ENCODE measurements around the gene KDM4E. TPM values are rescaled to one million over a fixed set of nuclear protein-coding genes. Genes with fewer than 3 reads are reported as not detected.

KDM4E gene
- total RNA-seq, 2 donors from 2014 or later, result not detected

DNA sequence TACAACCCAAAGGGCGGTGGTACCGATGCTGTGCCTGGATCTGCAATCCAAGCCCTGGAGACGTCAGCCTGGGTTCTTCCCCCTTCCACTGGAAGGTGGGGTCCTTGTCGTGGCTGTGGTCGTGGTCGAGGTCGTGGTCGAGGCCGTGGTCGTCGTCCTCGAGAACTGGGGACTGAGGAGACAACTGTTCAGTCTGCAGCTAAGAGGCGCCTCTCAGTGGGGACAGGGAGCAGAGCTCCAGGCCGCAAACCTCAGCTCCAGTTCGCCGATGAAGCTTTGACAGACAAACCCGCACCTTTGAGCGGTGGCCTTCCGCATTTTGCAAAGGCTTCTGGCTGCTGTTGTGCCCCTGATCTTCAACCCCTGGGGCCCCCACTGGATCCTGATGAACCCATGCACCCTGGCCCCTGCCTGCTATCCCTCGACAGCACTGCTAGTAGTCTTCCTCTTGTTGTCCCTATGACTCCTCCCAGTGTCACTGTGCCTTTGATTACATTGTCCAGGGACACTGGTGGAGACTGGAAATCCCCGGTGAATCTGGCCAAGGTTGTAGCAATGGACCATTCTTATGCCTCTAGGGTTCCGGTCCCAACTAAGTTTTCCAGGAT, 25.6 kb downstream of the KDM4E start:
- intact Hi-C loops (cut with DNase I), result loop anchor here (10.0 kb wide), 1 partner anchor 714 kb away; no protein-coding TSS in a partner anchor
- H3K9ac ChIP-seq (ENCODE audit: low read depth in 2 of 2, low read length in 2 of 2), result no peak overlapping the region
- no peak for DNase-seq
- no peak overlapping the region for H3K27ac ChIP-seq
- H3K9me3 ChIP-seq, result no peaks in the 10 kb centered on the region
- no peak overlapping the region for H3K4me3 ChIP-seq
- H3K27me3 ChIP-seq, result no peaks in the 10 kb centered on the region
- no peaks in the 10 kb centered on the region for H3K4me1 ChIP-seq
- H3K36me3 ChIP-seq, result no peaks in the 10 kb centered on the region
- TF ChIP-seq, protein P1, sequence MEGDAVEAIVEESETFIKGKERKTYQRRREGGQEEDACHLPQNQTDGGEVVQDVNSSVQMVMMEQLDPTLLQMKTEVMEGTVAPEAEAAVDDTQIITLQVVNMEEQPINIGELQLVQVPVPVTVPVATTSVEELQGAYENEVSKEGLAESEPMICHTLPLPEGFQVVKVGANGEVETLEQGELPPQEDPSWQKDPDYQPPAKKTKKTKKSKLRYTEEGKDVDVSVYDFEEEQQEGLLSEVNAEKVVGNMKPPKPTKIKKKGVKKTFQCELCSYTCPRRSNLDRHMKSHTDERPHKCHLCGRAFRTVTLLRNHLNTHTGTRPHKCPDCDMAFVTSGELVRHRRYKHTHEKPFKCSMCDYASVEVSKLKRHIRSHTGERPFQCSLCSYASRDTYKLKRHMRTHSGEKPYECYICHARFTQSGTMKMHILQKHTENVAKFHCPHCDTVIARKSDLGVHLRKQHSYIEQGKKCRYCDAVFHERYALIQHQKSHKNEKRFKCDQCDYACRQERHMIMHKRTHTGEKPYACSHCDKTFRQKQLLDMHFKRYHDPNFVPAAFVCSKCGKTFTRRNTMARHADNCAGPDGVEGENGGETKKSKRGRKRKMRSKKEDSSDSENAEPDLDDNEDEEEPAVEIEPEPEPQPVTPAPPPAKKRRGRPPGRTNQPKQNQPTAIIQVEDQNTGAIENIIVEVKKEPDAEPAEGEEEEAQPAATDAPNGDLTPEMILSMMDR (IDR thresholded peaks at IDR 0.05), result no peak

DNA sequence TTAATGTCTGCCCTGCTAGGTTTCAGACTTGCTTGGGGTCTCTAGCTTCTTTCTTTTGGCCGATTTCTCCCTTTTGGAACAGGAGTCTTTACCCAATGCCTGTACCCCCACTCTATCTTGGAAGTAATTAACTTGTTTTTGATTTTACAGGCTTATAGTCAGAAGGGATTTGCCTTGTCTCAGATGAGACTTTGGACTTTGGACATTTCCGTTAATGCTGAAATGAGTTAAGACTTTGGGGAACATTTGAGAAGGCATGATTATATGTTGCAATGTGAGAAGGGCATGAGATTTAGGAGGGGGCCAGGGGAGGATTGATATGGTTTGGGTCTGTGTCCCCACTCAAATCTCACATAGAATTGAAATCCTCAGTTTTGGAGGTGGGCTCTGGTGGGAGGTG, 29.3 kb downstream of the KDM4E start:
- H3K27ac ChIP-seq, result no peak overlapping the region
- H3K27me3 ChIP-seq, result no peaks in the 10 kb centered on the region
- no peak overlapping the region for H3K9ac ChIP-seq (ENCODE audit: low read depth in 2 of 2, low read length in 2 of 2)
- TF ChIP-seq, protein P1 (IDR thresholded peaks at IDR 0.05), result no peak
- no peak overlapping the region for H3K4me3 ChIP-seq
- H3K4me1 ChIP-seq, result no peaks in the 10 kb centered on the region
- intact Hi-C loops (cut with DNase I), result loop anchor here (10.0 kb wide), 1 partner anchor 710 kb away; no protein-coding TSS in a partner anchor
- no peaks in the 10 kb centered on the region for H3K9me3 ChIP-seq
- H3K36me3 ChIP-seq, result no peaks in the 10 kb centered on the region
- no peak for DNase-seq

DNA sequence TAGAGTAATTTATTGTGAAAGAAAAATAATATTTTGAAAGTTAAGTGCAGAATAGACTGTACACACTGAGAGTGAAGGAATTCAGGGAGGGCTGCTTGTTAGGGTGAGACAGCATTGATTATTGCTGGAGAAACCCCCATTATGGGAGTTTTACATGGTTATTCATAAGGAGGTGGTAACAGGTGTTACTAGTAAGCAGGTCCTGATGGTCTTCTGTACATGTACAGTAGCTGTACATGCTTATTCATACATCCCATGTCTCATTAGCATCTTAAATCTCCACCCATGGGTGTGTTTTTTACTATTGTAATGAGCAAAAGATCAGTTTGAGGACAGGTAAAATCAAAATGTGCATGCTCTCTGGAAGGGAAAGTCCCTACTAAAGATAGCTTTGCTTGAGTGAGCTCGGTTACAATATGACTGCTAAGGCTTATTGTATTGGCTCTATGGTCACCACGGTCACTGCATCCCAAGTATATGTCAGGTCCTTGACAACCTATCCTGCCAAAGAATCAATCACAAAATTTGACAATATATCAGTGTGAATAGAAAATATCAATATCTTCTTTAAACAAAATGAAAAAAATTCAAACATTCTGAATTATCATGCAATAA, 30.3 kb downstream of the KDM4E start:
- no peaks in the 10 kb centered on the region for H3K9me3 ChIP-seq
- intact Hi-C loops (cut with DNase I), result loop anchor here (10.0 kb wide), 1 partner anchor 709 kb away; no protein-coding TSS in a partner anchor
- H3K36me3 ChIP-seq, result no peaks in the 10 kb centered on the region
- no peak overlapping the region for H3K27ac ChIP-seq
- no peaks in the 10 kb centered on the region for H3K4me1 ChIP-seq
- H3K4me3 ChIP-seq, result no peak overlapping the region
- DNase-seq, result no peak
- H3K9ac ChIP-seq (ENCODE audit: low read depth in 2 of 2, low read length in 2 of 2), result no peak overlapping the region
- H3K27me3 ChIP-seq, result no peaks in the 10 kb centered on the region
- TF ChIP-seq, protein P1 (IDR thresholded peaks at IDR 0.05), result no peak

DNA sequence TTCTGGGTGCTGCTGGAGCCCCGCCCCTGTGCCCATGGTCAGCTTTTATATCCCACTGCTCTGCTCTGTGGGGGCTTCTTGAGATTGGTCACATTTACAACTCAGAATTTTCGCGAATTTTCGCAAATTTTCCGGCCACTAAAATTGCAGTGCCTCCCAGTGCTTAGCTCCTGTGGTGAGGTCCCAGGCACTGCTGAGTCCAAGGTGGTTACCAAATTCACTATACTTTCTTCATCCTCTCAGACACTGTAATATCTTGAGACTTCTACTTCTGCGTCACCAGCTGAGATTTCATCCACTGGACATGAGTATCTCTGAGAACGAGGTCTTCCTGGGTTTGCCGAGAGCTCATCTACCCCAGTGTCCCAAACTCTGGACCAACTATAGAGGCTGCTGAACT, 32.9 kb downstream of the KDM4E start:
- intact Hi-C loops (cut with DNase I), result loop anchor here (10.0 kb wide), 1 partner anchor 707 kb away; no protein-coding TSS in a partner anchor
- no peak for DNase-seq
- H3K4me1 ChIP-seq, result no peaks in the 10 kb centered on the region
- no peak overlapping the region for H3K9ac ChIP-seq (ENCODE audit: low read depth in 2 of 2, low read length in 2 of 2)
- H3K9me3 ChIP-seq, result no peaks in the 10 kb centered on the region
- no peak overlapping the region for H3K4me3 ChIP-seq
- H3K36me3 ChIP-seq, result no peaks in the 10 kb centered on the region
- H3K27me3 ChIP-seq, result no peaks in the 10 kb centered on the region
- TF ChIP-seq, protein P1 (IDR thresholded peaks at IDR 0.05), result no peak
- no peak overlapping the region for H3K27ac ChIP-seq

DNA sequence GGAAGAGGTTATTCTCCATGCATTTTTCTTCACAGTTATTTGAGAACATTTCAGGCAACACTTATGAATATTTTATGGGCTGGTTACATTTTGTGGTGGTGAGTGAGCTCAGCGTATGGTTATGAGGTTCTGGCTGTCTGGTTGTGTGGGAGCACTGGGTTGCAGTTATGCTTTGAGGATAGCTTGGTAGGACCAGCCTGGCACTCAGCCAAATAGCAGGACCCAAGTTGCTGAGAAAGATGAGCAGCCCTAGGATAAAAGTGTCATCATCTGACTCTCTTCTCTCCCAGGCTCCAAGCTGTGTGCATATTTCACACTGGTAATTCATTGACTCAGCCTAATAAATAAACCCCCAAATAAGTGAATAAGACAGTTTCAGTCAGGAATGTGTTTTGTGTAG, 33.6 kb downstream of the KDM4E start:
- H3K4me1 ChIP-seq, result no peaks in the 10 kb centered on the region
- TF ChIP-seq, protein P1 (IDR thresholded peaks at IDR 0.05), result no peak
- H3K9ac ChIP-seq (ENCODE audit: low read depth in 2 of 2, low read length in 2 of 2), result no peak overlapping the region
- DNase-seq, result no peak
- no peaks in the 10 kb centered on the region for H3K36me3 ChIP-seq
- H3K27me3 ChIP-seq, result no peaks in the 10 kb centered on the region
- intact Hi-C loops (cut with DNase I), result loop anchor here (10.0 kb wide), 1 partner anchor 706 kb away; no protein-coding TSS in a partner anchor
- H3K4me3 ChIP-seq, result no peak overlapping the region
- no peak overlapping the region for H3K27ac ChIP-seq
- H3K9me3 ChIP-seq, result no peaks in the 10 kb centered on the region

All from colonic mucosa (tissue), 4 donors.